GM23248 (cell line): ENCODE measurements around the gene CDK16. TPM values are rescaled to one million over a fixed set of nuclear protein-coding genes. Genes with fewer than 3 reads are reported as not detected.
A peak's percentile ranks its signal among the peaks of the same experiment; 100 is the strongest.

Experiments
- DNase-seq: peaks from one replicate; pipeline ENCODE4 v3.0.0-alpha.2; 2015
- H2AFZ ChIP-seq: fragments of 200-600 bp; sonication (generic); 2 replicates; pipeline ENCODE4 v1.6.1; 2016; ENCODE audit warnings: antibody characterized with exemption
- H3F3A ChIP-seq: fragments of 200-600 bp; sonication (generic); 2 replicates; pipeline ENCODE4 v1.6.1; 2016; ENCODE audit warnings: mild to moderate bottlenecking, antibody characterized with exemption, mixed run types; ENCODE audit not compliant: insufficient read depth
- H3K27ac ChIP-seq: fragments of 200-600 bp; sonication (generic); 2 replicates; pipeline ENCODE4 v1.5.1; 2016; ENCODE audit warnings: mild to moderate bottlenecking
- H3K27me3 ChIP-seq: fragments of 200-600 bp; sonication (generic); replicated peaks from 2 replicates; pipeline ENCODE4 v1.6.1; 2016; ENCODE audit warnings: mild to moderate bottlenecking; ENCODE audit not compliant: insufficient read depth
- H3K36me3 ChIP-seq: fragments of 200-600 bp; sonication (generic); 2 replicates; pipeline ENCODE4 v1.6.1; 2016; ENCODE audit warnings: low read depth, mild to moderate bottlenecking
- H3K4me1 ChIP-seq: fragments of 200-600 bp; sonication (generic); 2 replicates; pipeline ENCODE4 v1.6.1; 2016; ENCODE audit warnings: mild to moderate bottlenecking; ENCODE audit not compliant: insufficient read depth
- H3K4me2 ChIP-seq: fragments of 200-600 bp; sonication (generic); one replicate; pipeline ENCODE4 v1.6.1; 2016; ENCODE audit warnings: mild to moderate bottlenecking; ENCODE audit not compliant: unreplicated experiment
- H3K4me3 ChIP-seq: fragments of 200-600 bp; sonication (generic); 2 replicates; pipeline ENCODE4 v1.5.1; 2016; ENCODE audit warnings: mild to moderate bottlenecking
- H3K79me2 ChIP-seq: fragments of 200-600 bp; sonication (generic); 2 replicates; pipeline ENCODE4 v1.6.1; 2016; ENCODE audit warnings: mild to moderate bottlenecking; ENCODE audit not compliant: insufficient read depth
- H3K9ac ChIP-seq: fragments of 200-600 bp; sonication (generic); 2 replicates; pipeline ENCODE4 v1.6.1; 2016; ENCODE audit warnings: mild to moderate bottlenecking
- H3K9me2 ChIP-seq: fragments of 200-600 bp; sonication (generic); 2 replicates; pipeline ENCODE4 v1.6.1; 2016; ENCODE audit warnings: mixed run types, mild to moderate bottlenecking, moderate library complexity; ENCODE audit not compliant: insufficient read depth
- H3K9me3 ChIP-seq: fragments of 200-600 bp; sonication (generic); one replicate; pipeline ENCODE4 v1.6.1; 2017; ENCODE audit warnings: low read depth
- H4K20me1 ChIP-seq: fragments of 200-600 bp; sonication (generic); 2 replicates; pipeline ENCODE4 v1.6.0; 2016; ENCODE audit not compliant: insufficient read depth
- EZH2 ChIP-seq: fragments of 200-600 bp; sonication (generic); IDR thresholded peaks from 2 replicates; pipeline ENCODE4 v1.6.1; 2018; ENCODE audit warnings: antibody characterized with exemption, mild to moderate bottlenecking; ENCODE audit not compliant: insufficient read depth, poor library complexity, severe bottlenecking
- EZH2phosphoT487 ChIP-seq: fragments of 200-600 bp; sonication (generic); IDR thresholded peaks from 2 replicates; pipeline ENCODE4 v1.6.1; 2018; ENCODE audit warnings: antibody characterized with exemption, moderate library complexity, mild to moderate bottlenecking, low read depth; ENCODE audit not compliant: insufficient read depth
- WGBS, 2 experiments: methylation state at CpG; one replicate each; pipeline ENCODE4 v1.1.6; 2015 to 2017; ENCODE audit warnings: low lambda C conversion rate in 2 of 2, low coverage in 1 of 2; ENCODE audit errors: missing lambda C conversion rate in 2 of 2; 5-methylcytosine and 5-hydroxymethylcytosine counted together
- in situ Hi-C: fragments of 300-500 bp; cut with MboI; formaldehyde crosslinking; loops from 2 replicates; pipeline ENCODE4 v1.15.0; 2020
- polyA plus RNA-seq: library from polyadenylated mRNA; unstranded; fragments of >200 nt; fragmentation: Nextera tagmentation; extraction: Ambion mirVana; gene quantifications from 2 replicates; pipeline ENCODE4 v1.2.1, GENCODE V29; 2016
- total RNA-seq: library from RNA; depleted of rRNA; stranded (reverse); fragments of >200 nt; shearing (Covaris generic); gene quantifications from 2 replicates; pipeline ENCODE4 v1.2.3, GENCODE V29; 2014

Gene CDK16
- total and polyA plus RNA-seq, 2 experiments from 2014 or later, result 97.8 to 103 TPM

DNA sequence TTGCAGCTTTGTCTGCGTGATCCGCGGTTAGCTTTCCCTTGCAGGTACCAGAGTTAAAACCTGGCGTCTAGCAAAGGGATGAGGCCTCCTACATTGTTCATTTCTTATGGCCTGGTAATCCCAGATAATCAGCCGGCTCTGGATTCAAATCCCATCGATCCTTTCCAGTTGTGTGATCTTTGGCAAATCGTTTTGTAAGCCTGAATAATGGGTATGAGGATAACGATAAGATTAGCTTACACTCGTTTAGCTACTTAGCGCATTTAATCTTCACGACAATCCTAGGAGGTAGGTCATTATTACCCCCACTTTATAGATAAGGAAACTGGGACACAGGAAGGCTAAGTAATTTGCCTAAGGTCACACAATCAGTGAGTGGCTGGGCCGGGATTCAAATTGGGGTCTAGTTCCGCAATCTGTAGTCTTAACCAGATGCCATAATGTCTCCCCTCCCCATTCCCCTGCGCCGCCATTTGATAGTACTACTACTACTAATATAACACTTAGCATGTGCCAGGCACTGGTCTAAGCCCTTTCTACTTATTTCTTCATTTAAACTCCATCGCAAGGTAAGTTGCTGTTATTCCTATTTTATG, 26.6 kb upstream of the CDK16 start:
- Histone ChIP-seq H4K20me1 (no peaks in the 10 kb centered on the region), H3K9me2 (no peaks in the 10 kb centered on the region), H3K9me3 (no peaks in the 10 kb centered on the region), H2AFZ (peak overlapping the region; percentile 91), H3K4me3 (peak overlapping the region; percentile 91), H3K36me3 (no peaks in the 10 kb centered on the region), H3K4me1 (peaks cover 23% of the 10 kb centered on the region; the same call in 1 of the 2 replicates), H3K27me3 (no peaks in the 10 kb centered on the region), H3K79me2 (peaks cover 46% of the 10 kb centered on the region), H3K4me2 (peak overlapping the region; percentile 86), H3F3A (0 out of 2 replicates have a peak, but pooled peaks cover 6% of the 10 kb centered on the region), H3K9ac (peak overlapping the region; percentile 91), H3K27ac (0 out of 2 replicates have a peak overlapping the region, but pooled peaks have one; percentile 58)
- no peak for DNase-seq
- in situ Hi-C loops, result no loop called here
- 45 to 46% methylated on average over 16 of the region's 16 CpGs for WGBS, 2 experiments
- no peak for TF ChIP-seq EZH2
- no peak for TF ChIP-seq EZH2phosphoT487

DNA sequence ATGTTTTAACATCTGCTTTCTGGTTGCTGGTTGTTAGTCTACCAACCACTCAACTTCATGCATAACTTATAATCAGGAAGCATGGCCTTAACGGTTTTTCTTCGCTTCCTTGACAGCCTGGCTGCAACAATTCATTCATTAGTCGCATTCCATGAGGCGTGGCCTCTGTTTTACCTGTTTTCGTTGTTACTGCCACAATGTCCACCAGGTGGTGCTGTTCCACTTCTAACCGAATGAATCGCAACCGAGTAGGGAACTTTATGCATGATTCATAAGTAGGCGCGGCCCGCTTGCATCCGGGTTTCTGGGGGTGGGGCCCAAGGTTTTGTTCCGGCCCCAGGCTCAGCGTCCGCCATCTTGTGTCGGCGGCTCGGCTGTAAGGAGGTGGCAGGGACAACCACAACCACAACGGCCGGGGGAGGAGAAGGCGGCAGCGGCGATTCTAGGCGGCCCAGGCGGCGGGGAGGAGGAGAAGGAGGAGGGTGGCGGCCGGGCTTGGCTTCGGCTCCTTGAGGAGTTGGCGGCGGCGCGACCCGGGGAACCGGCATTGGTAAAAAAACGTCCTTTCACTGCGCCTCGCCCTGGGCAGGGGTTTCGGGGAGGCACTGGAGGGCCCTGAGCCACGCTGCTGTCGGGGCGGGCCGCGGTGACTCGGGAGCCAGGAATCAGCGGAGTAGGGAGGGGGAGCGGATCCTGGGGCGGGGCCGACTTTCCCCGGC, 24.8 kb upstream of the CDK16 start, which contains the start of gene UBA1:
Gene UBA1, plus strand, starts transcription at position 355 of the 719 bp plus-strand sequence. CDS start 4,974 bp downstream, outside the sequence.
- H3K9me3 ChIP-seq, result no peaks in the 10 kb centered on the region
- WGBS, 2 experiments, result 0 to 2% methylated on average over 13 to 35 of the region's 50 CpGs
- no peaks in the 10 kb centered on the region for H4K20me1 ChIP-seq
- no peaks in the 10 kb centered on the region for H3K27me3 ChIP-seq
- H3K9me2 ChIP-seq, result no peaks in the 10 kb centered on the region
- peak; percentile 95 for DNase-seq
- H3K36me3 ChIP-seq, result no peaks in the 10 kb centered on the region; the same call in 1 of the 2 replicates
- H3K79me2 ChIP-seq, result peaks cover 63% of the 10 kb centered on the region
- H2AFZ ChIP-seq, result peak within 1 kb of the TSS; percentile 61; the same call in 1 of the 2 replicates
- H3K9ac ChIP-seq, result peak within 1 kb of the TSS; percentile 100
- H3K4me2 ChIP-seq, result peak within 1 kb of the TSS; percentile 83
- TF ChIP-seq EZH2 (no peak), EZH2phosphoT487 (no peak)
- in situ Hi-C loops, result no loop called here
- peak within 1 kb of the TSS; percentile 92 for H3K4me3 ChIP-seq
- H3K27ac ChIP-seq, result peak within 1 kb of the TSS; percentile 96
- 0 out of 2 replicates have a peak, but pooled peaks cover 6% of the 10 kb centered on the region for H3F3A ChIP-seq
- H3K4me1 ChIP-seq, result peaks cover 31% of the 10 kb centered on the region

DNA sequence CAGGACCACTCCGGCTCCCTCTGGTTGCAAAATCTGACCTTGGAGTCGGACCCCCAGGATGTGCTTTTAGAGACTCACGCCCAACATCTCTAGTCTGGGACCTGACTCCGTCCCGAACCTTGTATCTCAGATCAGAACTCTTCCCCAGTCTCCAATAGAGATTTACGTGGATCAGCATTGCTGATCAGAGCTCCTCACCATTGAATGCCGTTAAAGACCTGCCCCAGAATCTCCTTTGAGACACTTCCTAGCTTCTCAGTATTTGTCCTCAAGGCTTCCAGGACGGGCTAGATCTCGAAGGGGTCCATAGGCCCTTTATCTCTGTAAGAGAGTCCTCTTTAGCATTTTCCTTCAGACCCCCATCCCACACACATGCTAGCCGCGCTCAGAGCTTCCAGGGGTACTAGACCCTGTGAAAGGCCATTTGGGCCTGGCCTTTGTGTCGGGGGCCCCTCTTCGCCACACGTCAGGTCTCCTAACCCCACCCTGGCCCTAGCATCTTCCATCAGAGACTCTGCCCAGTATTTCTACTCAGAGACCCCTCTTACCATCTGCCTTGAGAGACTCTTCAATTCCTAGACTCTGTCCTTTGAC, 24.2 kb upstream of the CDK16 start:
- no peaks in the 10 kb centered on the region; the same call in 1 of the 2 replicates for H3K36me3 ChIP-seq
- peak overlapping the region; percentile 92 for H3K4me3 ChIP-seq
- H4K20me1 ChIP-seq, result no peaks in the 10 kb centered on the region
- TF ChIP-seq EZH2 (no peak), EZH2phosphoT487 (no peak)
- H3K9me2 ChIP-seq, result no peaks in the 10 kb centered on the region
- DNase-seq, result no peak
- peak overlapping the region; percentile 100 for H3K9ac ChIP-seq
- H2AFZ ChIP-seq, result peak overlapping the region; percentile 61; the same call in 1 of the 2 replicates
- H3K27me3 ChIP-seq, result no peaks in the 10 kb centered on the region
- H3K4me1 ChIP-seq, result peaks cover 31% of the 10 kb centered on the region
- in situ Hi-C loops, result no loop called here
- WGBS, 2 experiments, result 2% methylated on average over 12 of the region's 14 CpGs
- H3K79me2 ChIP-seq, result peaks cover 68% of the 10 kb centered on the region
- no peaks in the 10 kb centered on the region for H3K9me3 ChIP-seq
- peaks cover 6% of the 10 kb centered on the region; the same call in 1 of the 2 replicates for H3F3A ChIP-seq
- peak overlapping the region; percentile 96 for H3K27ac ChIP-seq
- peak overlapping the region; percentile 83 for H3K4me2 ChIP-seq

DNA sequence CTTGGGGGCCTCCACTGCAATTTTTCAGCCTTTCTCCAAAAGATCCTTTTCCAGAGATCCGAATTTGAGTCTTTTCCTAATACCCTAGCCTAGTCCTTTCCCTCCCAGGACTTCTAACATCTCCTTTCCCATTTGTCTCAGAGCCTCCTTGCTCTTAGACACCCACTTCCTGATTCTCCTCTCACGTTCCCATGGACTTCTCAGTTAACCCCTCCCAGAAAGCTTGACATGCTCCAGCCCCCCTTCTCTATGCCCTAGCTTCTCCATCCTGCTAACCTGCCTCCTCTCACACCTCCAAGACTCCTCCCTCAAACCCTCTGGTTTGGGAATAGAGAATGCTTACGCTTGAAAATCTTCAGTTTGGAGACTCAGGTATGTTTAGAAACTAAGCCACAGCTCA, 22.4 kb upstream of the CDK16 start:
- peaks cover 71% of the 10 kb centered on the region for H3K79me2 ChIP-seq
- peak overlapping the region; percentile 83 for H3K4me2 ChIP-seq
- in situ Hi-C loops, result no loop called here
- H3K27ac ChIP-seq, result 0 out of 2 replicates have a peak overlapping the region, but pooled peaks have one; percentile 8
- H3F3A ChIP-seq, result peaks cover 6% of the 10 kb centered on the region; the same call in 1 of the 2 replicates
- TF ChIP-seq EZH2phosphoT487 (no peak), EZH2 (no peak)
- H3K9me2 ChIP-seq, result no peaks in the 10 kb centered on the region
- H2AFZ ChIP-seq, result no peak overlapping the region
- H3K27me3 ChIP-seq, result no peaks in the 10 kb centered on the region
- no peaks in the 10 kb centered on the region for H3K9me3 ChIP-seq
- H3K9ac ChIP-seq, result peak overlapping the region; percentile 100
- DNase-seq, result no peak
- H3K4me1 ChIP-seq, result peaks cover 37% of the 10 kb centered on the region
- H3K36me3 ChIP-seq, result peaks cover 1% of the 10 kb centered on the region; the same call in 1 of the 2 replicates
- peak overlapping the region; percentile 92 for H3K4me3 ChIP-seq
- H4K20me1 ChIP-seq, result no peaks in the 10 kb centered on the region
- WGBS, 2 experiments, result 33 to 37% methylated on average over 3 of the region's 3 CpGs
